Testis (tissue), 2 donors: Measurements from ENCODE around the gene SLC12A1.

ENCODE experiments used
- POLR2A ChIP-seq: fragments of 450-650 bp; IDR thresholded peaks from one replicate; pipeline ENCODE4 v1.6.1; 2017; ENCODE audit warnings: antibody characterized with exemption, mild to moderate bottlenecking, moderate library complexity
- TF ChIP-seq, protein P1 (sequence below), 3 experiments: fragments of 450-650 bp in 2 of 3; fragments of 200-600 bp in 1 of 3; sonication (generic) in 1 of 3; IDR thresholded peaks; one replicate each; pipeline ENCODE4 v1.5.1; 2016 to 2019; ENCODE audit warnings: antibody characterized with exemption in 3 of 3, mild to moderate bottlenecking in 2 of 3, moderate library complexity in 1 of 3

DNA sequence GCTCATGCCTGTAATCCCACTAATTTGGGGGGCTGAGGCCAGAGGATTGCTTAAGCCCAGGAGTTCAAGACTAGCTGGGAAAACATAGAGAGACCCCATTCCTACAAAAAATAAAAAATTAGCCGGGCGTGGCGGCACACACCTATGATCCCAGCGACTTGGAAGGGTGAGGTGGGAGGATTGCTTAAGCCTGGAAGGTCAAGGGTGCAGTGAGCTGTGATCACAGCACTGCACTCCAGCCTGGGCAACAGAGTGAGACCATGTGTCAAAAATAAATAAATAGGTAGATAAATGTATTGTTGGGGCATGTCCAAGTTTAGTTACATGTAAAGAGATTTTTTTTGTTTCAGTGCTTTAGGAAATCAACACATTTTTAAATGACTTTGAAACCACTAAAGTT is 36.4 kb downstream of the SLC12A1 start:
- TF ChIP-seq, protein P1, sequence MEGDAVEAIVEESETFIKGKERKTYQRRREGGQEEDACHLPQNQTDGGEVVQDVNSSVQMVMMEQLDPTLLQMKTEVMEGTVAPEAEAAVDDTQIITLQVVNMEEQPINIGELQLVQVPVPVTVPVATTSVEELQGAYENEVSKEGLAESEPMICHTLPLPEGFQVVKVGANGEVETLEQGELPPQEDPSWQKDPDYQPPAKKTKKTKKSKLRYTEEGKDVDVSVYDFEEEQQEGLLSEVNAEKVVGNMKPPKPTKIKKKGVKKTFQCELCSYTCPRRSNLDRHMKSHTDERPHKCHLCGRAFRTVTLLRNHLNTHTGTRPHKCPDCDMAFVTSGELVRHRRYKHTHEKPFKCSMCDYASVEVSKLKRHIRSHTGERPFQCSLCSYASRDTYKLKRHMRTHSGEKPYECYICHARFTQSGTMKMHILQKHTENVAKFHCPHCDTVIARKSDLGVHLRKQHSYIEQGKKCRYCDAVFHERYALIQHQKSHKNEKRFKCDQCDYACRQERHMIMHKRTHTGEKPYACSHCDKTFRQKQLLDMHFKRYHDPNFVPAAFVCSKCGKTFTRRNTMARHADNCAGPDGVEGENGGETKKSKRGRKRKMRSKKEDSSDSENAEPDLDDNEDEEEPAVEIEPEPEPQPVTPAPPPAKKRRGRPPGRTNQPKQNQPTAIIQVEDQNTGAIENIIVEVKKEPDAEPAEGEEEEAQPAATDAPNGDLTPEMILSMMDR (IDR thresholded peaks at IDR 0.05): no peak
- TF ChIP-seq POLR2A: no peak
